Fibroblast of the aortic adventitia (primary cell): Measurements from ENCODE around the gene CARD9. TPM values are rescaled to one million over a fixed set of nuclear protein-coding genes. Genes with fewer than 3 reads are reported as not detected.

ENCODE experiments used
- DNase-seq: peaks from one replicate; pipeline ENCODE4 v3.0.0-alpha.2; 2010; ENCODE audit warnings: low read depth
- H3K4me3 ChIP-seq: 2 replicates; pipeline ENCODE4 v1.5.1; 2011; ENCODE audit warnings: low read depth, mild to moderate bottlenecking, control low read depth, low read length, moderate library complexity
- CTCF ChIP-seq: IDR thresholded peaks from 2 replicates; pipeline ENCODE4 v1.5.1; 2011; ENCODE audit warnings: mild to moderate bottlenecking, low read length, control low read depth, inconsistent platforms; ENCODE audit not compliant: insufficient read depth
- total RNA-seq: library from RNA; depleted of rRNA; stranded (reverse); fragments of >200 nt; gene quantifications from 2 replicates; pipeline ENCODE4 v1.2.3, GENCODE V29; 2012; ENCODE audit warnings: low replicate concordance

Gene CARD9
- total RNA-seq, 1 donor = 1.4 TPM

GRCh38 chr9:136363949-136364748 lies 9.3 kb downstream of the CARD9 start:
- no peak for DNase-seq
- peak; percentile 7 for TF ChIP-seq CTCF
- peak overlapping the region; percentile 10 for H3K4me3 ChIP-seq

GRCh38 chr9:136363106-136363948 lies 10.1 kb downstream of the CARD9 start, which contains the start of gene DNLZ:
Gene DNLZ (minus strand): TSS chr9:136363744. CDS start chr9:136363714, 30 bp downstream.
- peak; percentile 93 for DNase-seq
- peak; percentile 81 for TF ChIP-seq CTCF
- peak within 1 kb of the TSS; percentile 83 for H3K4me3 ChIP-seq

- peak overlapping the region; percentile 55 for H3K4me3 ChIP-seq
- no peak for TF ChIP-seq CTCF
- peak; percentile 20 for DNase-seq
Measured at GRCh38 chr9:136362450-136362784, 11.1 kb downstream of the CARD9 start.

- no peak for TF ChIP-seq CTCF
- DNase-seq = peak; percentile 40
- no peak overlapping the region for H3K4me3 ChIP-seq
Measured at GRCh38 chr9:136361754-136362449, 11.6 kb downstream of the CARD9 start.

- TF ChIP-seq CTCF = no peak
- peak; percentile 11 for DNase-seq
- H3K4me3 ChIP-seq = no peak overlapping the region
Measured at GRCh38 chr9:136361047-136361753, 12.3 kb downstream of the CARD9 start.
